Astrocyte of the hippocampus (primary cell): ENCODE data around the gene C19orf33.

Experiments
- DNase-seq: peaks from one replicate; pipeline ENCODE4 v3.0.0; 2011; ENCODE audit warnings: low read depth, low spot score

C19orf33 gene

GRCh38 chr19:38280030-38280921, 23.8 kb upstream of the C19orf33 start:
- DNase-seq, result no peak

DNA sequence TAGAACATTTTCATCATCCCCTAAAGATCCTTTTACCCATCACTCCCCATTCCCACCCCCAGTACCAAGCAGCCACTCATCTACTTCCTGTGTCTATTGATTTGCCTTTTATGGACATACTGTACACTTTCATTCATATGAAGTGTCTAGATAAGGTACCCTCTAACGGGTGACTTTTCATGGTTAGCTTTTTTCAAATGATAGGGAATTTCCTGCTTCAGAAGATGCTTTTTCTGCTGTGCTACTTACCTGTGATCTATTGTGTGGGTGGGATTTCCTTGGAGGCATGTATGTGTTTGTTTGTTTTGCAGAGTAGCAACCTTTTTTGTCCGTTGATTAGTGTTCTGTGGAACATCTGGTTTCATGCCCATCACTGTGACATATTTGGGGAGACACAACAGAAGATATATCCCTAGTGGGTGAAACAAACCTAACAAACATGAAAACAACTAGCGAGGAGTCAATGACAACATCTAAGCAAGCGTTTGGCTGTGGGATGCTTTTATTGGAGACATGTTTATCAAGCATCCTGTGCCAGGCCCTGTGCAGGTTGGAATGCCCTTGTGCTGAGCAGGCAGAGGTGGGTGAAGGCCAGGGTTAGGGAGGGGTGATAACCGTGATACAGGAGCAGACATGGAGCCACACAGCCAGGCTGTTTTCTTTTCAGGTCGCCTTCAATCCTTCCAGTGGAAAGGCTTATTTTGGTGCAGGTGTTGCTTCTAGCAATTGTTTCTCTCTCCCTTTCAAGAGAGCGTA, 22.1 kb upstream of the C19orf33 start:
- no peak for DNase-seq

DNA sequence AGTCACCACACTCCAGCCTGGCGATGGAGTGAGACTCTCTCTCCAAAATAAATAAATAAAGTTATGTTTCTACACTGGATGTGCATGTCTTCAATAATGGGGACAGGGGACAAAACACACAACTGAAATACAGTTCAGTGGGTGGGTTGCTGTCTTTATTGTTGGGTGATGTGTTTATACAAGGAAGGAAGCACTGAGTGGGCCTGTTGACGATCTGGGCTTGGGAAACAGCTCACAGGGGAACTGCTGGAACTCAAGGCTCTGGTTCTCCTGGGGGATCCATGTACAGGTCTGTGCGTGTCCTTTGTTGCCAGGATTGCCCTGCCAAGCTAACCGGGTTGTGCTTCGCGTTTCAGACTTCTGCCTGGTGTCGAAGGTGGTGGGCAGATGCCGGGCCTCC, 20.8 kb upstream of the C19orf33 start:
- DNase-seq, result no peak

- no peak for DNase-seq
Observed at GRCh38 chr19:38284422-38284821, 19.6 kb upstream of the C19orf33 start.

GRCh38 chr19:38285567-38285966, 18.5 kb upstream of the C19orf33 start:
- no peak for DNase-seq

DNA sequence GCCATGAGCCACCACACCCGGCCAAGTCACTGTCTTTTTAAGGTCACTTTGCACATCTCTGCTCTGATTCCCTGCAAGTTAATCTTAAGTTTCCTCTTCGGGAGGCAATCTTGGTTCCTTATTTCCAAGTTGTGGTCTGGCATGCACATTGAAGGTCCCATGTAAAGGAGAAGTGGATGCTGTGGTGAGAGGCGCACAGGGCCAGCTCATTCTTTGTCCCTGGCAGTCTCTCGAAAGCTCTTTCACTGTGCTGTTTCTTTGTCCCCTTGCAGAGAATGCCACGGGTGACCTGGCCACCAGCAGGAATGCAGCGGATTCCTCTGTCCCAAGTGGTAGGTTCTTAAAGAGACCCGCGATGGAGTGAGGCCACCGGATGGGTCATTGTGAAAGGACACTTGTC, 16.4 kb upstream of the C19orf33 start:
- peak; percentile 56 for DNase-seq

DNA sequence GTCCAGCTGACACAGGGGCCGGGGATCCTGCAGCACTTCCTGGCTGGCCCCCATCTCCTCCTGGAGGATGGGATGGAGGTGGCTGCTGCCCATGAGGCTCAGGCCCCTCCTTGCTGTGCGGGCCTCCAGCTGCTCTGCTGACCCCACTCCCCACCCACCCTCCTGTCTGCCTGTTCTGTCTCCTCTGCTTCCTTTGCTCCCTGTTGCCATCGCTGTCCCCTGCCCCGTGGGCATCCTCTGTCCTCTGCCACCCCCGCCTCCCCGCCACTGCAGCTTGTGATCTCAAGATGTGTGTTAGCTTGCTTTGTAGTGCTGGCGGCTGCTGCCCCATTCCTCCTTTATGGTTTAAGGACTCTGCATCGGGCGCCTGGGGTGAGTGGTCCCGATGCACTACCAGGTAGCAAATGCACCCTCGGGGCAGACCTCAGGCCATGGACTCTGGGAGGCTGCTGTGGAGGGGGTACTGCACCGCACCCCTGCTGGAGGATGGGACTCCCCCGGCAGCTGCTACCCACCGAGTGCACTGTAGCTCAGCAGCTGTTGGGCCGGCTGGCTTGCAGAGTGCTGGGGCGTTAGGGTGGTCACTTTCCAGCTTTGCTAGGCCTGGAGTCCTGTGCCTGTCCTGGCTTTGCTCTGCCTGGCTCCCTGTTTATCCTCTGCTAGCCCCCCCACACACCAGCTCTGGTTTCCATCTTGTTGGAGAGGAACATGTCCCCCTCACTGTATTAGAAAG, 15.8 kb upstream of the C19orf33 start:
- DNase-seq, result no peak

DNA sequence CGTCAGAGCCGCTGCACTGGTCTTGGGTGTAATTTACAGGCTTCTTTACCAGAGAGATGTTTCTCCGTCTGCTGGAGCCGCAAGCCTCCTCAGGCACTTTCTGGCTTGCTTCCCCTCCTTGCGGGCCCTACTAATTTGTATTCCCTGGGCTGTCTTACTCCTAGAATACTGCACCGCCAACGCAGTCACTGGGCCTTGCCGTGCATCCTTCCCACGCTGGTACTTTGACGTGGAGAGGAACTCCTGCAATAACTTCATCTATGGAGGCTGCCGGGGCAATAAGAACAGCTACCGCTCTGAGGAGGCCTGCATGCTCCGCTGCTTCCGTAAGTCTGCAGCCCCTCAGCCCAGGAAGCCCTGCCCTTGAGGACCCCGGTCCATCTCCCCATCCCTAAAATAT, 14.1 kb upstream of the C19orf33 start:
- no peak for DNase-seq

- peak; percentile 78 for DNase-seq
Observed at GRCh38 chr19:38290631-38291147, 13.4 kb upstream of the C19orf33 start.

- DNase-seq, result no peak
Observed at GRCh38 chr19:38291855-38292254, 12.2 kb upstream of the C19orf33 start.

- no peak for DNase-seq
Observed at GRCh38 chr19:38293281-38293680, 10.8 kb upstream of the C19orf33 start.

GRCh38 chr19:38294090-38294489, 10.0 kb upstream of the C19orf33 start:
- DNase-seq, result no peak

- peak; percentile 57 for DNase-seq
Observed at GRCh38 chr19:38298821-38299680, 5.0 kb upstream of the C19orf33 start.

DNA sequence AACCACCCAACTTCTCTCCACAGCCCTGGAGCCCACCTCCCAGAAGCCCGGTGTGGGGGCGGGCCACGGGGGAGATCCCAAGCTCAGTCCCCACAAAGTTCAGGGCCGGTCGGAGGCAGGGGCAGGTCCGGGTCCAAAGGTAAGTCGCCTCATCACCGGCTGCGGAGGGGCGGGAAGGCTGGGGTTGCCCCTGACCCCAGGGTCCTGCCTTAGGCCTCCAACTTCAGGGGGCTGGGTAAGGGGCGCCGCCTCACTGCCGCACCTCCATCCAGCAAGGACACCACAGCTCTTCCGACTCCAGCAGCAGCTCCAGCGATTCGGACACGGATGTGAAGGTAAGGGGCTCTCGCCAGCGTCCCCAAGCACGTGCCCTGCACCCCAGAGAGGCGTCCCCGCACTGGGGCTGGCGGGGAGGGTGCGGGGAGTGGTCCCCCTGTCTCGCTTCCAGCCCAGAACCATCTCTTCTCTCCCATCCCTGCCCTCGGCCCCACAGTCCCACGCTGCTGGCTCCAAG, 358 bp downstream of the C19orf33 start:
- no peak for DNase-seq

- DNase-seq, result peak; percentile 59
Observed at GRCh38 chr19:38304866-38305429, 897 bp downstream of the C19orf33 start.

GRCh38 chr19:38306236-38306635, 2.2 kb downstream of the C19orf33 start:
- DNase-seq, result no peak

DNA sequence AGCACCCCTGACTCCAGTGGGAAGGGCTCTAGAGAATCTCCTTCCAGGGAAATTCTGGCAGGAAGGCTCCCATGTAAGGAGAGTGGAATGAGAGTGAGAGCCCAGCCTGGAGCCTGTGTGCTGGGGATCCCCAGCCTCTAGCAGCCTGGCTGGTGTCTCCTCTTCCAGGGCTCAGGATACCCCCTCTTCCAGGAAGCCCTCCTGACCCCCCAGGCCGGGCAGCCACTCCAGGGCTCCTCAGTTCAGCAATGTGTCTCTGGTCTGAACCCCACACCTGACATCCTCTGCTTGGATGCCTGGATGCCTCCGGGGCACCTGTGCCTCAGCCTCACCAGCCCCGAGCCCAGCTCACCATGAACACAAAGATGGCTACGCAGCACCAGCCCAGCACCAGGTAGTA, 3.0 kb downstream of the C19orf33 start:
- no peak for DNase-seq

GRCh38 chr19:38307597-38307996, 3.5 kb downstream of the C19orf33 start:
- no peak for DNase-seq

DNA sequence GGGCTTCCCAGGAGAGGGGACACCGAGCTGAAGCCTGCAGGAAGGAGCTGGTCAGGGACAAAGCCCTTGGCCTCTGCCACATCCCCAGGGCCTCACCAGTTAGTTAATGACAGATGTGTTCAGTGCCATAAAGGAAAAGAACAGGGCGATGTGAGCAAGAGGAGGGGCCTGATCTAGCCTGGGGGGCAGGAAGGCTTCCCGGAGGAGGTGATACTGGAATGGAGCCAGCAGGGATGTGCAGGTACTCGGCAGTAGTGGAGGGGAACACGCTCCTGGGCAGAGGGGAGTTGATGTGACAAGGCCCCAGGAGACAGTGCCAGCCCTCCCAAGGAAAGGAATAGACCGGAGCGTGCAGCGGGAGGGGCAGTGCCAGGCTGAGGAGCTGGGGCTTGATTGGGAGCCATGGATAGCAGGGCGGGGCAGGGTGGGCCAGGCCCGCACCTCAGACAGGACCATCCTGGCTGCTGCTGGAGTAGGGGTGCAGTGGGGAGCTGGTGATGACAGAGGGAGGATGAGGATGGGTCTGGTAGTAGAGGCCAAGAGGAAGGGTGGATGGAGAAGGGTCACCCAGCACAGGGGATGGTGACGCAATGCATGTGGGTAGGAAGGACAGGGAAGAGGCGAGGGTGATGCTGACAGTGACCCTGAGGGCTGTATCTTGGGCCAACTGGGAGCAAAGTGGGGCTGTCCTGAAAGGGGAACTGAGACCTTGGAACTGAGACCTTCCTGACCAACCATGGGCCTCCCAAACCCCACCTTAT, 4.1 kb downstream of the C19orf33 start:
- DNase-seq, result no peak
